Endothelial cell of umbilical vein (primary cell): ENCODE measurements around the gene GHRHR.

ENCODE experiments used
- EZH2 ChIP-seq: IDR thresholded peaks from 2 replicates; pipeline ENCODE4 v1.6.1; 2012; ENCODE audit warnings: borderline replicate concordance, low read depth, mild to moderate bottlenecking, moderate library complexity, low read length, inconsistent platforms; ENCODE audit not compliant: severe bottlenecking
- FOS ChIP-seq: IDR thresholded peaks from 2 replicates; pipeline ENCODE4 v1.6.1; 2011; ENCODE audit warnings: mild to moderate bottlenecking, low read length, moderate library complexity, borderline replicate concordance; ENCODE audit not compliant: insufficient read depth
- GATA2 ChIP-seq: IDR thresholded peaks from 2 replicates; pipeline ENCODE4 v1.7.0; 2011; ENCODE audit warnings: low read depth, mild to moderate bottlenecking, moderate library complexity, mixed read lengths, low read length; ENCODE audit not compliant: insufficient read length, insufficient read depth
- JUN ChIP-seq: IDR thresholded peaks from 2 replicates; pipeline ENCODE4 v1.6.1; 2011; ENCODE audit warnings: borderline replicate concordance, low read depth; ENCODE audit not compliant: insufficient read length, insufficient read depth
- MYC ChIP-seq: IDR thresholded peaks from one replicate; pipeline ENCODE4 v1.6.1; 2011; ENCODE audit warnings: mild to moderate bottlenecking, low read depth, low read length
- POLR2A ChIP-seq: IDR thresholded peaks from 2 replicates; pipeline ENCODE4 v1.6.1; 2012; ENCODE audit warnings: low read depth, mild to moderate bottlenecking, control low read depth, low read length
- POLR2AphosphoS5 ChIP-seq: IDR thresholded peaks from 2 replicates; pipeline ENCODE4 v1.6.1; 2012; ENCODE audit warnings: low read depth, mild to moderate bottlenecking, control low read depth, low read length, moderate library complexity; ENCODE audit not compliant: insufficient read depth
- TF ChIP-seq, protein P1 (sequence below), 2 donors: IDR thresholded peaks; 1 replicate in 1 of 2; 2 replicates in 1 of 2; pipeline ENCODE4 v1.5.1; 2011; ENCODE audit warnings: low read length in 2 of 2, mild to moderate bottlenecking in 2 of 2, moderate library complexity in 2 of 2, control low read depth in 1 of 2, inconsistent platforms in 1 of 2, low read depth in 1 of 2; ENCODE audit not compliant: insufficient read depth in 1 of 2; ENCODE audit errors: extremely low read depth in 1 of 2
- TF ChIP-seq, protein P2 (sequence below): IDR thresholded peaks from 2 replicates; pipeline ENCODE4 v1.6.1; 2011; ENCODE audit not compliant: insufficient read depth, insufficient read length

DNA sequence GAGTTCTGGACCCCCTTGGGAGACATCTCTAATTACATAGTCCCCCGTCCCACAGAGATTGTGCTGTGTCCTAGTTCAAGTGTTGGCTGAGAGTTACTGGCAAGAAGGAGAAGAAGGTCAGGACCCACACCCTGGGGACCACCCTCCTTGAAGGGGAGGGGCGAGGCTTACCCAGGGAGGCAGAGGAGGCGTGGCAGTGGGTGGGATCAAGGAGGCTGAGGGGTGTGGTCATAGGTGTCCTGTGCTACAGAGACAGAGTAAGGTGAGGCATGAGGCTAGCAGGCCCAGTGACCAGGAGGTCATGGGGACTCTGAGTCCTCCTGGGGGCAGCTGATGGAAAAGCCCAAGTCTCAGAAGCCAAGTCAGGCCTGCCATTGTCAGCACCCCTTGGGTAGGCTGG, 59.0 kb downstream of the GHRHR start:
- TF ChIP-seq, protein P1, sequence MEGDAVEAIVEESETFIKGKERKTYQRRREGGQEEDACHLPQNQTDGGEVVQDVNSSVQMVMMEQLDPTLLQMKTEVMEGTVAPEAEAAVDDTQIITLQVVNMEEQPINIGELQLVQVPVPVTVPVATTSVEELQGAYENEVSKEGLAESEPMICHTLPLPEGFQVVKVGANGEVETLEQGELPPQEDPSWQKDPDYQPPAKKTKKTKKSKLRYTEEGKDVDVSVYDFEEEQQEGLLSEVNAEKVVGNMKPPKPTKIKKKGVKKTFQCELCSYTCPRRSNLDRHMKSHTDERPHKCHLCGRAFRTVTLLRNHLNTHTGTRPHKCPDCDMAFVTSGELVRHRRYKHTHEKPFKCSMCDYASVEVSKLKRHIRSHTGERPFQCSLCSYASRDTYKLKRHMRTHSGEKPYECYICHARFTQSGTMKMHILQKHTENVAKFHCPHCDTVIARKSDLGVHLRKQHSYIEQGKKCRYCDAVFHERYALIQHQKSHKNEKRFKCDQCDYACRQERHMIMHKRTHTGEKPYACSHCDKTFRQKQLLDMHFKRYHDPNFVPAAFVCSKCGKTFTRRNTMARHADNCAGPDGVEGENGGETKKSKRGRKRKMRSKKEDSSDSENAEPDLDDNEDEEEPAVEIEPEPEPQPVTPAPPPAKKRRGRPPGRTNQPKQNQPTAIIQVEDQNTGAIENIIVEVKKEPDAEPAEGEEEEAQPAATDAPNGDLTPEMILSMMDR (IDR thresholded peaks at IDR 0.05; ENCODE audit: extremely low read depth in 1 of 2, insufficient read depth in 1 of 2, low read depth in 1 of 2, low read length in 2 of 2): no peak
- TF ChIP-seq MYC: no peak
- no peak for TF ChIP-seq POLR2AphosphoS5
- no peak for TF ChIP-seq POLR2A
- TF ChIP-seq, protein P2, sequence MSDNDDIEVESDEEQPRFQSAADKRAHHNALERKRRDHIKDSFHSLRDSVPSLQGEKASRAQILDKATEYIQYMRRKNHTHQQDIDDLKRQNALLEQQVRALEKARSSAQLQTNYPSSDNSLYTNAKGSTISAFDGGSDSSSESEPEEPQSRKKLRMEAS: no peak
- TF ChIP-seq EZH2: no peak
- no peak for TF ChIP-seq FOS
- no peak for TF ChIP-seq GATA2
- TF ChIP-seq JUN: no peak
